ENCODE results near the gene IFNLR1. TPM values are rescaled to one million over a fixed set of nuclear protein-coding genes. Genes with fewer than 3 reads are reported as not detected.

The IFNLR1 gene
- total and polyA plus RNA-seq, 2 donors from 2014 or later = 1.6 to 4.8 TPM

DNA sequence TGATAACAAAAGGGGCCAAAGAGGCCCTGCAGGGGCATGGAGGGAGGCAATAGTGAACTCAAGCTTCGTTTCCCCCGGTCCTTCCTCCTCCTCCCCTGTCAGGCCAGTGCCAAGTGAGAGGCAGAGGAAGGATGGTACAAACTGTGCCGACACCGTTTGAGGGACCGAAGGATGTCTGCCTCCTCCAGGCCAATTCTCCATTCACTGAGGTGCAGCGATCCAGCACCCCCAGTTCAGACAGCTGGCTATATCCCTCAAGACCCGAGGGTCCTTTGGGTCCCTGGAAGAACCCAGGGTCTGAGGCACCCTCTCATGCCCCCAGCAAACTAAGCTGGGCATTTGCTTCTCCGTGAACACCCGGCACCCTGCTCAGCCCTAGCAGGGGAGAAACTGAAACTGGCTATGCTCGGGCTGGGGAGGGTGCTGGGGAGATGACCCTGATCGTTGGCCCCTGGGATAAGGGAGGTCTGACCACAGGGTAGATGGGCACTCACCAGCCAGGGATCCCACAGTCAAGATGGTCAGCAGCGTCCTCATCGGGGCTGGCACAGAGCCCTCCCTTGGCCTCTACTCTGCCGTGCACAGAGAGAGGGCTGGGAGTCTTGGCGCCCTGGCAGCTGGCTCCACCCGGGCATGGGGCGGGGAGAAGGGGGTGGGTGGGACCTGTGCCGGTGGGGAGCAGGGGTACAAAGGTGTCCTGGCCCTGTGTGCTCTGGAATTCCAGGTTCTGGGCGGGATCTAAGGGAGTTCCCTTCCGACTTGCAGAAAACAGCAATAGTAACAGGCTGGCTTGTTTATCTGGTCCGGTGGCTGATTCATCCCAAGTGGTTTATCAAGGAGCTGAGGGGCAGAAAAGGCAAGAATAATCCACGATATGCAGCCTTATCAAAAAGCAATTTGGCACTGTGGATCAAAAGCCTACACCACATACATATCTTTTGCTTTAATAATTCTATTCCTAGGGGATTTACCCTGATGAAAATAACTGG lies 44.2 kb downstream of the IFNLR1 start, which contains the start of gene IL22RA1:
Gene IL22RA1 (minus strand): TSS at position 595 of the 989 bp plus-strand sequence. CDS start 58 bp downstream, at position 537.
- peaks cover 0 to 7% (median 4%) of the 10 kb centered on the region in 3 donors for H3K4me1 ChIP-seq (ENCODE audit: control insufficient read depth in 2 of 3, insufficient read depth in 2 of 3, low read depth in 1 of 3, low read length in 3 of 3)
- peak in 3 of 5 donors; percentile 26 to 77 (median 43) for DNase-seq
- H3K9me3 ChIP-seq (ENCODE audit: control insufficient read depth in 2 of 3, insufficient read depth in 1 of 3, low read length in 3 of 3) = no peaks in the 10 kb centered on the region
- peak within 1 kb of the TSS in 1 of 3 donors; percentile 58 for H3K9ac ChIP-seq (ENCODE audit: low read length in 3 of 3)
- FAIRE-seq = no peak
- H3K4me3 ChIP-seq (ENCODE audit: low read length in 3 of 3) = peak within 1 kb of the TSS in 2 of 3 donors; percentile 60 to 71
- intact Hi-C loops (cut with DNase I) = no loop called here
- H3K36me3 ChIP-seq (ENCODE audit: control insufficient read depth in 2 of 3, insufficient read depth in 3 of 3, low read length in 3 of 3) = no peaks in the 10 kb centered on the region
- TF ChIP-seq, protein P1, sequence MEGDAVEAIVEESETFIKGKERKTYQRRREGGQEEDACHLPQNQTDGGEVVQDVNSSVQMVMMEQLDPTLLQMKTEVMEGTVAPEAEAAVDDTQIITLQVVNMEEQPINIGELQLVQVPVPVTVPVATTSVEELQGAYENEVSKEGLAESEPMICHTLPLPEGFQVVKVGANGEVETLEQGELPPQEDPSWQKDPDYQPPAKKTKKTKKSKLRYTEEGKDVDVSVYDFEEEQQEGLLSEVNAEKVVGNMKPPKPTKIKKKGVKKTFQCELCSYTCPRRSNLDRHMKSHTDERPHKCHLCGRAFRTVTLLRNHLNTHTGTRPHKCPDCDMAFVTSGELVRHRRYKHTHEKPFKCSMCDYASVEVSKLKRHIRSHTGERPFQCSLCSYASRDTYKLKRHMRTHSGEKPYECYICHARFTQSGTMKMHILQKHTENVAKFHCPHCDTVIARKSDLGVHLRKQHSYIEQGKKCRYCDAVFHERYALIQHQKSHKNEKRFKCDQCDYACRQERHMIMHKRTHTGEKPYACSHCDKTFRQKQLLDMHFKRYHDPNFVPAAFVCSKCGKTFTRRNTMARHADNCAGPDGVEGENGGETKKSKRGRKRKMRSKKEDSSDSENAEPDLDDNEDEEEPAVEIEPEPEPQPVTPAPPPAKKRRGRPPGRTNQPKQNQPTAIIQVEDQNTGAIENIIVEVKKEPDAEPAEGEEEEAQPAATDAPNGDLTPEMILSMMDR (IDR thresholded peaks at IDR 0.05; ENCODE audit: borderline replicate concordance, extremely low read depth, insufficient read depth) = no peak
- H3K27ac ChIP-seq (ENCODE audit: low read depth in 2 of 2, low read length in 2 of 2) = no peak within 1 kb of the TSS
- H3K27me3 ChIP-seq (ENCODE audit: control insufficient read depth, insufficient read depth, low read length) = no peaks in the 10 kb centered on the region

DNA sequence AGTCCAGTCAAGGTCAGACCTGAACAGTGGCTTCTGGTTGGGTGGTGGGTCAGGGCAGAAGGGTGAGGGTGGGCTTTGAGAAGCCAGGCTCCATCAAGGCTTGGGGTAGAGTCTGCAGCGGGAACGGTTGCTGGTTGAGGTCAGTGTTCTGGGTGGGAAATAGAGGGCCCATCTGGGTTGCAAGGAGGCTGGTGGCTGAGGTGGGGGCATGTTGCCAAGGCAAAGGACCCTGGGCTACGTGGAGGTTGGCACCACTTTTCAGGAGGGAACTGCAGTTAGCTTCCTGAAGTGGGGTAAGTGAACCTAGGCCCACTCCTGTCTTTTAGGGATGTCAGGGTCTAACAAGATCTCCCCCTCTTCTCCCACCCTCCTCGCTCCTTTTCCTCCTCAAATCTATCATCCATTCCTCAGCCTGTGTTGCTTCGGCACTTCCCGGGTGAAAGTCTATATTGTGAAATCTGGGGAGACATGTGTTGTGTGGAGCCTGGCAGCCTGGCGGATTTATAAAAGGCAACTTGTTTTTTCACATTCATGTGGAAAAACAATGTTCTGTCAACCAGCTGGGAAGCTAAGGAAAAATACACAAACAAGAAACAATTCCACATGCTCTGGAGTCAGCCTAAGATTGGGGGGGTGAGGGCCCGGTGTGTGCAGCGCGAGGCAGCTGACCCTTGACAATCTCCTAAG lies 45.6 kb downstream of the IFNLR1 start:
- DNase-seq = no peak
- TF ChIP-seq, protein P1 (IDR thresholded peaks at IDR 0.05; ENCODE audit: borderline replicate concordance, extremely low read depth, insufficient read depth) = no peak

DNA sequence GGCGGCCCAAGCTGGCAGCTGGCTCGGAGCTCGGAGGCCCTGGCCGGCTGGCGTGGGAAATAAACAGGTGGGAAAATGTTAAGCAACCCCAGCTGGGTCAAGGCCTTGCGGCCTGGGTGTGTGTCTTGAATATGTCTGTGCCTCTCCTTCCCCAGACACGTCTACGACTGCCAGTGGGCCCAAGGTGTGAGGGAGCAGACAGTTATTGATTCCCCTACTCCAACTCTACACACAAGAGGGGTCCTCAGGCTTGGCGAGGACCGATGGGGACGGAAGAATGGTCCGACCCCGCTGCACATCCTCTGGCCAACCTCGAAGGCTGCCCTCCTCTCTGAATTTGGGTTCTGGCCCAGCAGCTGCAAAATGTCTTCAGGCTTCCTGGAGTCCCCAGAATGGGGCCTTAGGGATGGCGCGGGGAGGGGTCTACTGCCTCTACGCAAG lies 46.3 kb downstream of the IFNLR1 start:
- DNase-seq (peak in 1 of 5 donors; percentile 52), FAIRE-seq (no peak)
- intact Hi-C loops (cut with DNase I) = no loop called here
- Histone ChIP-seq H3K36me3 (ENCODE audit: control insufficient read depth in 2 of 3, insufficient read depth in 3 of 3, low read length in 3 of 3) (no peaks in the 10 kb centered on the region), H3K4me1 (ENCODE audit: control insufficient read depth in 2 of 3, insufficient read depth in 2 of 3, low read depth in 1 of 3, low read length in 3 of 3) (peaks cover 0 to 7% (median 4%) of the 10 kb centered on the region in 3 donors), H3K4me3 (ENCODE audit: low read length in 3 of 3) (no peak overlapping the region), H3K27me3 (ENCODE audit: control insufficient read depth, insufficient read depth, low read length) (no peaks in the 10 kb centered on the region), H3K9me3 (ENCODE audit: control insufficient read depth in 2 of 3, insufficient read depth in 1 of 3, low read length in 3 of 3) (no peaks in the 10 kb centered on the region), H3K9ac (ENCODE audit: low read length in 3 of 3) (no peak overlapping the region), H3K27ac (ENCODE audit: low read depth in 2 of 2, low read length in 2 of 2) (no peak overlapping the region)
- TF ChIP-seq, protein P1 (IDR thresholded peaks at IDR 0.05; ENCODE audit: borderline replicate concordance, extremely low read depth, insufficient read depth) = no peak

More for the DNA sequence above, 45.6 kb downstream of the IFNLR1 start:
- intact Hi-C loops (cut with DNase I) = no loop called here
- no peak overlapping the region for H3K27ac ChIP-seq (ENCODE audit: low read depth in 2 of 2, low read length in 2 of 2)
- peaks cover 0 to 7% (median 4%) of the 10 kb centered on the region in 3 donors for H3K4me1 ChIP-seq (ENCODE audit: control insufficient read depth in 2 of 3, insufficient read depth in 2 of 3, low read depth in 1 of 3, low read length in 3 of 3)
- H3K9me3 ChIP-seq (ENCODE audit: control insufficient read depth in 2 of 3, insufficient read depth in 1 of 3, low read length in 3 of 3) = no peaks in the 10 kb centered on the region
- no peak overlapping the region for H3K4me3 ChIP-seq (ENCODE audit: low read length in 3 of 3)
- FAIRE-seq = no peak
- no peak overlapping the region for H3K9ac ChIP-seq (ENCODE audit: low read length in 3 of 3)
- H3K36me3 ChIP-seq (ENCODE audit: control insufficient read depth in 2 of 3, insufficient read depth in 3 of 3, low read length in 3 of 3) = no peaks in the 10 kb centered on the region
- H3K27me3 ChIP-seq (ENCODE audit: control insufficient read depth, insufficient read depth, low read length) = no peaks in the 10 kb centered on the region
